Muscle layer of duodenum (tissue), 2 donors: ENCODE data around the gene WWC2.

ENCODE experiments used
- H3K27ac ChIP-seq: one replicate; pipeline ENCODE4 v1.7.0; 2013; ENCODE audit warnings: mild to moderate bottlenecking, low read length
- H3K27me3 ChIP-seq: one replicate; pipeline ENCODE4 v1.7.0; 2013; ENCODE audit warnings: low read depth, mild to moderate bottlenecking, control low read depth, low read length
- H3K36me3 ChIP-seq, 2 donors: one replicate each; pipeline ENCODE4 v1.7.0; 2013; ENCODE audit warnings: low read length in 2 of 2, control low read depth in 1 of 2, mild to moderate bottlenecking in 1 of 2; ENCODE audit not compliant: insufficient read depth in 2 of 2, control insufficient read depth in 1 of 2
- H3K4me1 ChIP-seq, 2 donors: one replicate each; pipeline ENCODE4 v1.7.0; 2013; ENCODE audit warnings: low read length in 2 of 2, mild to moderate bottlenecking in 2 of 2, control low read depth in 1 of 2, moderate library complexity in 1 of 2; ENCODE audit not compliant: insufficient read depth in 2 of 2, control insufficient read depth in 1 of 2
- H3K4me3 ChIP-seq, 2 donors: one replicate each; pipeline ENCODE4 v1.7.0; 2013; ENCODE audit warnings: low read length in 2 of 2, low read depth in 1 of 2, mild to moderate bottlenecking in 1 of 2
- H3K9me3 ChIP-seq, 2 donors: one replicate each; pipeline ENCODE4 v1.7.0; 2013; ENCODE audit warnings: low read length in 2 of 2, control low read depth in 1 of 2, mild to moderate bottlenecking in 1 of 2; ENCODE audit not compliant: control insufficient read depth in 1 of 2
- donor health status: healthy.

The WWC2 gene

DNA sequence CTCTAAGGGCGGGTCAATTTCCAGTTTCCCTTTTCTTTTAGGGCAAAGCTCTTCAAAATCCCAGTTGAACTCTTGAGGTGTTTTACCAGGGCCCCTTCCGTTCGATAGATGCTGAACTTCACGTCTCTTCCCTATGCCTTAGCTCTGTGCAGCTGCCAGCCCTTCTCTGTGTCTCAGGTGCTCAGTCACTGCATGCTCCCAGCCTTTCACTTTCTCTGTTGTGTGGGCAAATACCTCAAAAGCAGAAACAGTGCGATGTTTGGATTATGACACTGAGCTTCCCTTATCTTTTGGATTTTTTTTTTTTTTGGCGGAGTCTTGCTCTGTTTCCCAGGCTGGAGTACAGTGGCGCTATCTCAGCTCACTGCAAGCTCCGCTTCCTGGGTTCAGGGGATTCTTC is 112.5 kb downstream of the WWC2 start:
- Histone ChIP-seq H3K27me3 (no peaks in the 10 kb centered on the region), H3K27ac (no peak overlapping the region), H3K4me1 (no peaks in the 10 kb centered on the region)

DNA sequence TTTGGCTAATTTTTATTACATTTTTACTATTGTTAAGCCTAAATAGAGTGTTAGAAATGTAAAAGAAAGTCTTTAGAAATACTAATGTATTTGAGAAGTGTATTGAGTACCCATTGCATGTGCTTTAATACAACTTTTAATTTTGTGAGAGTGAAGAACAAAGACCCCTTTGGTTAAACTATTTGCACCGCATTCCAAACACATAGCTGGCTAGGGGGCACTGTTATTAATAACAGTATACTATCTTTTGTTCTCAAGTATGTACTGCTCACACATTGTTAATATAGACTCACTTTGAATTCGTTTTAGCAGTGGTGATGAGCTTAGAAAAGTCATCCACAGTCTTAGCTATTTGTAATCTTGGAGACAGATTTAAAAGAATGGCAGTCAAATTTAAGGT is 114.9 kb downstream of the WWC2 start:
- no peak overlapping the region for H3K4me3 ChIP-seq
- H3K9me3 ChIP-seq: no peaks in the 10 kb centered on the region
- no peaks in the 10 kb centered on the region for H3K4me1 ChIP-seq
- no peaks in the 10 kb centered on the region for H3K27me3 ChIP-seq
- H3K36me3 ChIP-seq: no peaks in the 10 kb centered on the region
- H3K27ac ChIP-seq: no peak overlapping the region

More for the DNA sequence above, 112.5 kb downstream of the WWC2 start:
- no peak overlapping the region for H3K4me3 ChIP-seq
- H3K9me3 ChIP-seq: no peaks in the 10 kb centered on the region
- H3K36me3 ChIP-seq: no peaks in the 10 kb centered on the region

DNA sequence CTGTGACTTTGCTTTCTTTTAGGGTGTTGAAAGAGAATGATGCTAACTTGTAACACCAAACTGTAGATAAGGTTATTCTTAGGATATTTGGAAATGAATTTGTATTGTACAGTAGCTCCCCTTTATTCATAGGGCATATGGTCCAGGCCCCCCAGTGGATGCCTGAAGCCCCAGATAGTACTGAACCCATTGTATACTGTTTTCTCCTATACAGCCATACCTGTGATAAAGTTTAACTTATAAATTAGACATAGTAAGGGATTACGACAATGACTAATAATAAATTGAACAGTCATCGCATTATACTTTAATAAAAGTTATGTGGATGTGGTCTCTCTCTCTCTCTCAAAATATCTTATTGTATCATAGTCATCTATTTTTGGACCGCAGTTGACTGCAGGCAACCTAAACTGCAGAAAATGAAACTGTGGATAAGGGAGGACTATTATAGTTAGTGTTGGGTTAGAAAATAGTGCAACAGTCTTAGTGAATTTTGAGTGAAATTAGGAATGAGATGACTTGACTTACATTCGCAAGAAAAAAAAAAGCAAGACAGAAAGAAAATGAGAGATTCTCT is 115.9 kb downstream of the WWC2 start:
- Histone ChIP-seq H3K27me3 (no peaks in the 10 kb centered on the region), H3K9me3 (no peaks in the 10 kb centered on the region), H3K4me3 (no peak overlapping the region), H3K4me1 (no peaks in the 10 kb centered on the region), H3K36me3 (no peaks in the 10 kb centered on the region), H3K27ac (no peak overlapping the region)

DNA sequence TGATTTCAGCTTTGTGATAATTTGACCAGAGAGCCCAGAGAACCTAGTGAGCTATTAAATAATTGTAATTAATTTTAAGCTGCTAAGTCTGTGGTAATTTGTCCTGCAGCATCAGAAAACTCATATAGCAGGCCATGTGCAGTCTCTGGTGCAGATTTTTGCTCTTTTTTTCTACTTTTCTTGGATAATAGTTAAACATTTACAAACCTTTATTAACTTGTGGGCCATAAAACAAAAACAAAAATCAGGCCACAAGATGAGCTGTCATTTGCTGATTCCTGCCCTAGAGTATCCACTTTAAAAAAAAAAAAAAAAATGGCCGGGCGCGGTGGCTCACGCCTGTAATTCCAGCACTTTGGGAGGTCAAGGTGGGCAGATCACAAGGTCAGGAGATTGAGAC is 121.2 kb downstream of the WWC2 start:
- H3K36me3 ChIP-seq: no peaks in the 10 kb centered on the region
- H3K9me3 ChIP-seq: no peaks in the 10 kb centered on the region
- no peak overlapping the region for H3K4me3 ChIP-seq
- H3K27ac ChIP-seq: no peak overlapping the region
- H3K4me1 ChIP-seq: no peaks in the 10 kb centered on the region
- H3K27me3 ChIP-seq: no peaks in the 10 kb centered on the region

DNA sequence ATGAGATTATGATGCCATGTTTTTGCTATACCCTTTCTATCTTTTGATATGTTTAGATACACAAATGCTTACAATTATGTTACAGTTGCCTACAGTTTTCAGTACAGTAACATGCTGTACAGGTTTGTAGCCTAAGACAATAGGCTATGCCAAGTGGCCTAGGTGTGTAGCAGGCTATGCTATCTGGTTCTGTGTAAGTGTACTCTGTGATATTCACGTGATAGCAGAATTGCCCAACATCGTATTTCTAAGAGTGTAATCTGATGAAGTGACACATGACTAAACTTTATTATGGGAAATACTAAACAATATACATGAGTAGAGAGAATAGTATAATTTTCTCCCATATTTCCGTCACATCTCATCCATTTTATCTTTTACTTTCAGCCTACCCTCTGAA is 124.0 kb downstream of the WWC2 start:
- no peaks in the 10 kb centered on the region for H3K27me3 ChIP-seq
- H3K9me3 ChIP-seq: no peaks in the 10 kb centered on the region
- no peak overlapping the region for H3K4me3 ChIP-seq
- no peaks in the 10 kb centered on the region for H3K36me3 ChIP-seq
- H3K4me1 ChIP-seq: no peaks in the 10 kb centered on the region
- H3K27ac ChIP-seq: no peak overlapping the region

DNA sequence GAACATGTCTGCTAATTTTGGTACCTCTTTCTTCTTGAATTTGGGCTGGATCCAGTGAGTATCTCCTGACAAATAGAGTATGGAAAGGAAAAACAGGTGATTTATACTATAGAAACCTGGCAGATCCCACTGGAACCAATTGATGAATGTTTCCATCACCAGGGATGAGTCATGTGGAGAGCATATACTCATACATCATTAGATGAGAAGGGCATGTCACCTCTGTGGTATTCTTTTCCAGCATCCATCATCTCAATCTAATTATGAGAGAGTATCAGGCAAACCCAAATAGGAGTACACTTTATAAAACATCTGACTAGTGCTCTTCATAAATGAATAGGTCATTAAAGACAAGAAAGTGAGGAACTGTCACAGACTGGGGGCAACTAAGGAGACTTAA is 130.3 kb downstream of the WWC2 start:
- Histone ChIP-seq H3K27ac (no peak overlapping the region), H3K4me1 (no peaks in the 10 kb centered on the region), H3K4me3 (no peak overlapping the region), H3K27me3 (no peaks in the 10 kb centered on the region), H3K36me3 (peaks cover 0 to 3% of the 10 kb centered on the region in 2 donors), H3K9me3 (no peaks in the 10 kb centered on the region)

DNA sequence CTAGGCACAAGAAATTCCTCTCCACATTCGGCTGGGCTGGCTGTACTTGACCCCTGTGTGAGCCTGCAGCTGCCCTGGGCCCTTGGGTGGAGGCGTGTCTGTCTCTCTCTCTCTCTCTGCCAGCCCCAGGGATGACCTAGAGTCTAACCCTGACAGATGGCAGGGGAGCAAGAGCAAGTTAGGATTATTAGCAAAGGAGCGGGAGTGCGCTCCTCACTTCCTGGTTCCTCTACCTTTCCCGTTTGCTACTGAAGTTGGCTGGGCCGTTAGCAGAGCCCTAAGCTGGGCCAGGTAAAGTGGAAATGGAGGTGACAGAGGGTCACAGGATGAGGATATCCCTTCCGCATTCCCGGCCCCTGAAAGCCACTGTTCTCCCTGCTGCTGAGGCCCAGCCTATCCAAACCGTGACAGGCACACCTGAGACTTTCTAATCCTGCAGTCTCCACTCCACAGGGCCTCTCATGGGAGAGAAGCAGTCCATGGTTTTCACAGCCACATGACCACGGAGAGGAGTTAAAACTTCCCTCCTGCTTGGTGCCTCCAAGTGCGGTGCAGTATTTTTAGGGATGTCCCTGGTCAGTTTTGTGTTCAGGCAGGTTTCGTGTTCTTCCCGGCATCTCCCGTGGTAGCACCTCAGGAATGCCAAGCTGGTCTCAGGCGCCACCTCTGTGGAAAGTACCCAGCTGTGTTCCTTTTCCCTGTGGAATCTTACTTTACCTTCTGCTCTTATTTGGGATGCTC is 141.7 kb downstream of the WWC2 start:
- no peaks in the 10 kb centered on the region for H3K4me1 ChIP-seq
- no peaks in the 10 kb centered on the region for H3K27me3 ChIP-seq
- H3K9me3 ChIP-seq: peaks cover 0 to 3% of the 10 kb centered on the region in 2 donors
- no peak overlapping the region for H3K27ac ChIP-seq
- no peak overlapping the region for H3K4me3 ChIP-seq
- H3K36me3 ChIP-seq: peaks cover 0 to 10% of the 10 kb centered on the region in 2 donors

DNA sequence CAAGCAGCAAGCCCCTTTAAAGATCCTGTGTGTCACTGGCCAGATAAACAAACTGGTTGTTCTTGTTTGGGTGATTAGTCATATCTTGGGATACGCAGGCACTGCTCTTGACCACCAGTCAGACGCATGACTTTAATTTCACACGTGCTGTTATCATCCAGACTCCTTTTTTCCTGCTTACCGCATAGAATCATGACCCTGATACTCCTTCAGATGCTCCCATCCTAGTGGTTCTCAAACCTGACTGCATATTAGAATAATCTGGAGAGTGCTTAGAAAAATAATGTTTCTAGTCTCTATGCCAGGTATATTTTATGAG is 142.2 kb downstream of the WWC2 start:
- H3K27ac ChIP-seq: no peak overlapping the region
- no peak overlapping the region for H3K4me3 ChIP-seq
- H3K36me3 ChIP-seq: peaks cover 0 to 10% of the 10 kb centered on the region in 2 donors

DNA sequence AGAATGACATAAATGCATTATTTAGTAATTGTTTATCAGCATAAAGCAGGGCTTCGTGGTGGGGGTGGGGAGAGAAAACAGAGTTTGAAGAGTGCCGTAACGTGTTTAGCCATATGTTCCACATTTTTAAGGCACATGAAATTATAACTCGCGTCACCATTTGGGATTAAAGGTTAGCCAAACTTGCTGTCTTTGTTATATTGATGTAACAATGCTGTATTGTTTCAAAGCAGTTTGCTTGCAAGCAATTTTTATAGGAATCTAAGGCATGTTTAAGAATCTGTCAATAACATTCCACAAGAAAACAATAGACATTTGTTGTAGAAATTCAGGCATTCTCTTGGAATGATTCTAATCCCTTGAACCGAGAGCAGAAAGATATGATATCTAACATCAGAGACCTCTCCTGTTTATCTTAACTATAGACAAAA is 142.7 kb downstream of the WWC2 start:
- Histone ChIP-seq H3K27me3 (no peaks in the 10 kb centered on the region), H3K36me3 (peaks cover 0 to 12% of the 10 kb centered on the region in 2 donors), H3K9me3 (no peaks in the 10 kb centered on the region), H3K27ac (no peak overlapping the region), H3K4me1 (no peaks in the 10 kb centered on the region), H3K4me3 (no peak overlapping the region)

More for the DNA sequence above, 142.2 kb downstream of the WWC2 start:
- H3K27me3 ChIP-seq: no peaks in the 10 kb centered on the region
- H3K9me3 ChIP-seq: peaks cover 0 to 3% of the 10 kb centered on the region in 2 donors
- H3K4me1 ChIP-seq: no peaks in the 10 kb centered on the region

DNA sequence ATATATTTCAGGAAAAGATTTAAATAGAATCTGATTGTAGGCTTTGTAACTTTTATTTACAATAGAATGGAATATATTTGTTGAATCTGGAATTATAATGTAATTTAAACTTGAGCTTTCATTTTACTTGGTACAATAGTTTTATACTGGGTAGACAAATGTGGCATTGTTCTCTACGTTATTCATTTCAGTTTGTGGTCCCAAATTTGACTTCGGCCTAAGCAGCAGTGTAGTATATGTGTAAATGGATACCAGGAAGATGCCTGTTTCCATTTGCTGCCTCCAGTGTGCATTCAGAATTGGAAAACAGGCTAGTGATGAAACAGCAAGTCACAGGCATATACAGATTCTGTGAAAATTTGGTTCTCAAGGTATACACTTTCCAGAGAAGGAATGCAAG is 143.2 kb downstream of the WWC2 start:
- Histone ChIP-seq H3K27ac (no peak overlapping the region), H3K36me3 (peaks cover 0 to 13% of the 10 kb centered on the region in 2 donors), H3K27me3 (no peaks in the 10 kb centered on the region), H3K9me3 (no peaks in the 10 kb centered on the region), H3K4me1 (no peaks in the 10 kb centered on the region), H3K4me3 (no peak overlapping the region)

DNA sequence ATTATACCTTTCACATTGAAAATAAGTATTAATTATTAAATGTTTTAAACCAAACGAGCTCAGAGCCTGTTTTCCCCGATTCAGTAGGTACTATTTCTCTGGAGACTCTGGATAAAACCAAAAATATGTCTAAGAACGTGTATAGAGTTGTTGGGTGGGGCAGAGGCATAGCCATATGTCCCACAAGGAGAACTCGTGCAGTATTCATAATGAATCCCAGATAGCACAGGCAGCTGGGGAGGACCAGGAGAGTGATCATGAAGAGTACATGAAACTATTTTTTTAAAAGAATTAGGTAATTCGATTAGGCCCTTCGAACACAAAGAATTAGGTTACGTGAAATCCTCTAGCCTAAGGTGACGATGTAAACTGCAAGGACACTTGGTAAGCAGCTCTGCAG is 145.0 kb downstream of the WWC2 start:
- H3K27me3 ChIP-seq: no peaks in the 10 kb centered on the region
- peaks cover 0 to 17% of the 10 kb centered on the region in 2 donors for H3K36me3 ChIP-seq
- no peaks in the 10 kb centered on the region for H3K4me1 ChIP-seq
- H3K9me3 ChIP-seq: no peaks in the 10 kb centered on the region
- H3K27ac ChIP-seq: no peak overlapping the region
- no peak overlapping the region for H3K4me3 ChIP-seq

DNA sequence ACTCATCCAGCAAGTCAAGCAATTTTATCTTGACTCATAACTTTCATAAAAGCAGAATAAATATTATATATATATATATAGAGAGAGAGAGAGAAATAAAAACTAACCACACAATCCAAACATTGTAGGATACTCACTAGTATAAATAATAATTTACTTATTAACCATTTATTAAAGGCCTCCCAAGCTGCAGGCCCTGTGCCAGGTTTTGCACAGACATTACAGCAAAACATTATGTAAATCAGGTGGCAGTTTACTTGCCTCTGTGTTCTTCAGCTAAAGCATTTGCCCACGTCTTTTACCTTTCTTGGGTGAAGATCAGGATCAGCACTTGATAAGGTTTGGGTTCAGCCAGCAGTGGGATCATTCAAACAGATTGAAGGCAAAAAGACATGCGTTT is 145.4 kb downstream of the WWC2 start:
- Histone ChIP-seq H3K27ac (no peak overlapping the region), H3K9me3 (no peaks in the 10 kb centered on the region), H3K36me3 (peaks cover 0 to 17% of the 10 kb centered on the region in 2 donors), H3K4me3 (no peak overlapping the region), H3K4me1 (no peaks in the 10 kb centered on the region), H3K27me3 (no peaks in the 10 kb centered on the region)
